WI38 (cell line): ENCODE results near the gene SUGCT.

Experiments used
- H3K4me3 ChIP-seq: 2 replicates; pipeline ENCODE4 v1.5.1; 2011; ENCODE audit warnings: low read depth, mild to moderate bottlenecking, control low read depth, low read length
- CTCF ChIP-seq: IDR thresholded peaks from 2 replicates; pipeline ENCODE4 v1.5.1; 2012; ENCODE audit warnings: low read depth, mild to moderate bottlenecking, control low read depth, low read length

SUGCT gene

GRCh38 chr7:40492946-40493345, 358.1 kb downstream of the SUGCT start:
- H3K4me3 ChIP-seq = no peak overlapping the region
- TF ChIP-seq CTCF = no peak

GRCh38 chr7:40493609-40494051, 358.8 kb downstream of the SUGCT start:
- TF ChIP-seq CTCF = no peak
- no peak overlapping the region for H3K4me3 ChIP-seq

- no peak for TF ChIP-seq CTCF
- H3K4me3 ChIP-seq = no peak overlapping the region
These were observed 364.2 kb downstream of the SUGCT start for GRCh38 chr7:40498924-40499510.

GRCh38 chr7:40499718-40500117, 364.9 kb downstream of the SUGCT start:
- no peak for TF ChIP-seq CTCF
- H3K4me3 ChIP-seq = no peak overlapping the region

GRCh38 chr7:40500219-40500618, 365.4 kb downstream of the SUGCT start:
- no peak overlapping the region for H3K4me3 ChIP-seq
- no peak for TF ChIP-seq CTCF

GRCh38 chr7:40502359-40502758, 367.6 kb downstream of the SUGCT start:
- TF ChIP-seq CTCF = no peak
- H3K4me3 ChIP-seq = no peak overlapping the region

- TF ChIP-seq CTCF = no peak
- no peak overlapping the region for H3K4me3 ChIP-seq
These were observed 371.4 kb downstream of the SUGCT start for GRCh38 chr7:40506158-40506557.
